Peyer's patch (tissue), 4 donors: ENCODE data around the gene MAPK10.

Source experiments
- POLR2A ChIP-seq, 2 donors: fragments of 450-650 bp; IDR thresholded peaks; one replicate each; pipeline ENCODE4 v1.5.1; 2017; ENCODE audit warnings: antibody characterized with exemption in 2 of 2, mild to moderate bottlenecking in 2 of 2, moderate library complexity in 2 of 2
- TF ChIP-seq, protein P1 (sequence below), 6 experiments: fragments of 450-650 bp in 4 of 6; fragments of 200-600 bp in 2 of 6; sonication (generic) in 1 of 6; IDR thresholded peaks; one replicate each; pipeline ENCODE4 v1.5.1; 2017 to 2019; ENCODE audit warnings: antibody characterized with exemption in 6 of 6, mild to moderate bottlenecking in 3 of 6, moderate library complexity in 1 of 6

GRCh38 chr4:86106475-86106874, 253.4 kb downstream of the MAPK10 start:
- TF ChIP-seq POLR2A (IDR thresholded peaks at IDR 0.05): no peak
- TF ChIP-seq, protein P1, sequence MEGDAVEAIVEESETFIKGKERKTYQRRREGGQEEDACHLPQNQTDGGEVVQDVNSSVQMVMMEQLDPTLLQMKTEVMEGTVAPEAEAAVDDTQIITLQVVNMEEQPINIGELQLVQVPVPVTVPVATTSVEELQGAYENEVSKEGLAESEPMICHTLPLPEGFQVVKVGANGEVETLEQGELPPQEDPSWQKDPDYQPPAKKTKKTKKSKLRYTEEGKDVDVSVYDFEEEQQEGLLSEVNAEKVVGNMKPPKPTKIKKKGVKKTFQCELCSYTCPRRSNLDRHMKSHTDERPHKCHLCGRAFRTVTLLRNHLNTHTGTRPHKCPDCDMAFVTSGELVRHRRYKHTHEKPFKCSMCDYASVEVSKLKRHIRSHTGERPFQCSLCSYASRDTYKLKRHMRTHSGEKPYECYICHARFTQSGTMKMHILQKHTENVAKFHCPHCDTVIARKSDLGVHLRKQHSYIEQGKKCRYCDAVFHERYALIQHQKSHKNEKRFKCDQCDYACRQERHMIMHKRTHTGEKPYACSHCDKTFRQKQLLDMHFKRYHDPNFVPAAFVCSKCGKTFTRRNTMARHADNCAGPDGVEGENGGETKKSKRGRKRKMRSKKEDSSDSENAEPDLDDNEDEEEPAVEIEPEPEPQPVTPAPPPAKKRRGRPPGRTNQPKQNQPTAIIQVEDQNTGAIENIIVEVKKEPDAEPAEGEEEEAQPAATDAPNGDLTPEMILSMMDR (IDR thresholded peaks at IDR 0.05): no peak
